ENCODE data around the gene SSH2.

SSH2 gene

DNA sequence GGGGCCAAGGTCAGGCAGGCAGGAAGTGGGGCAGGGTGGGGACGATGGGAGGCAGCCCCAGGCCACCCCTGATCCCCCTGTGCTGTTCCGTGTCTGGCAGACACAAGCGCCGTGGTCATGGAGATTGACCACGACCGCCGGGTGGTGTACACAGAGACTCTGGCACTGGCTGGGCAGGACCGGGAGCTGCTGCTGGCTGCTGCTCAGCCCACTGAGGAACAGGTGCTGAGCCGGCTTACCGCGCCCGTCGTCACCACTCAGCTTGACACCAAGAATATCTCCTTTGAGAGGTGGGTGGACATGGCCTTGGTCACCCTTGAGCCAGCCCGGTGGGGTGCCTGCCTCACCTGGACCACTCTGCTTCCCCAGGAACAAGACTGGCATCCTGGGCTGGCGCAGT is 321.0 kb downstream of the SSH2 start:
- TF ChIP-seq CTCF (IDR thresholded peaks at IDR 0.05; ENCODE audit: low read length, missing control alignments) = no peak
- H3K4me3 ChIP-seq (replicated peaks; ENCODE audit: low read depth, low read length) = no peak overlapping the region
- no peak for DNase-seq (ENCODE audit: low read depth)

GRCh38 chr17:29607557-29608195 is 322.4 kb downstream of the SSH2 start:
- no peak for TF ChIP-seq CTCF (IDR thresholded peaks at IDR 0.05; ENCODE audit: low read length, missing control alignments)
- DNase-seq (ENCODE audit: low read depth) = no peak
- no peak overlapping the region for H3K4me3 ChIP-seq (replicated peaks; ENCODE audit: low read depth, low read length)

- no peak overlapping the region for H3K4me3 ChIP-seq (replicated peaks; ENCODE audit: low read depth, low read length)
- DNase-seq (ENCODE audit: low read depth) = no peak
- TF ChIP-seq CTCF (IDR thresholded peaks at IDR 0.05; ENCODE audit: low read length, missing control alignments) = no peak
Measured at GRCh38 chr17:29603109-29603674, 326.8 kb downstream of the SSH2 start.

- H3K4me3 ChIP-seq (replicated peaks; ENCODE audit: low read depth, low read length) = no peak overlapping the region
- no peak for TF ChIP-seq CTCF (IDR thresholded peaks at IDR 0.05; ENCODE audit: low read length, missing control alignments)
- no peak for DNase-seq (ENCODE audit: low read depth)
Measured at GRCh38 chr17:29597361-29598172, 332.5 kb downstream of the SSH2 start.

DNA sequence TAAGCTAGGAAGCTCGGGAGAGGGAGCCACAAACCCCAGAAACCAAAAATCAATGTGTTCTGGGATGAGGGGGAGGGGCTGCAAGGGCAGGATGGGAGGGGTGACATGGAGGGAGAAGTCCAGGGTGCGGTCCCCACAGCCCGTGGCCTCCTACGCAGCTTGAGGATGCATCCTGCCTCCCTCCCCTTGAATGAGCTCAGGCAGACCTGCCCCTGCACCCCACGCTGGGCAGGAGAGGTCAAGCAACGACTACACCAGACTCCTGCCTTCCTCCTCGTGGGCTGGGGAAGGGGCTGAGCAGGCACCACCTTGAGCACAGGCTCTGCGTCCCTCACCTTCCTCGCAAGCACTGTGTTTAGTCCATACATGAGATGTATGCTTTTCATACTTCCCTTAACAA is 333.2 kb downstream of the SSH2 start:
- TF ChIP-seq CTCF (IDR thresholded peaks at IDR 0.05; ENCODE audit: low read length, missing control alignments) = no peak
- no peak for DNase-seq (ENCODE audit: low read depth)

GRCh38 chr17:29595943-29596774 is 333.9 kb downstream of the SSH2 start:
- H3K4me3 ChIP-seq (replicated peaks; ENCODE audit: low read depth, low read length) = no peak overlapping the region
- TF ChIP-seq CTCF (IDR thresholded peaks at IDR 0.05; ENCODE audit: low read length, missing control alignments) = no peak

More for the DNA sequence above, 333.2 kb downstream of the SSH2 start:
- no peak overlapping the region for H3K4me3 ChIP-seq (replicated peaks; ENCODE audit: low read depth, low read length)

More at GRCh38 chr17:29595943-29596774, 333.9 kb downstream of the SSH2 start:
- no peak for DNase-seq (ENCODE audit: low read depth)

All from fibroblast of pulmonary artery (primary cell).